Activated CD4-positive, alpha-beta T cell treated with anti-CD3 and anti-CD28 coated beads, Interleukin-2, Interleukin-4, amounts not matched to agents 100 ng/mL and 50 ng/mL, durations not matched to agents 16 hours and 8 hours (primary cell): ENCODE results near the gene VPS26C.
A peak's percentile ranks its signal among the peaks of the same experiment; 100 is the strongest.

Experiments used
- DNase-seq: peaks from one replicate; pipeline ENCODE4 v3.0.0-alpha.2; 2020; ENCODE audit warnings: low spot score

Gene VPS26C

DNA sequence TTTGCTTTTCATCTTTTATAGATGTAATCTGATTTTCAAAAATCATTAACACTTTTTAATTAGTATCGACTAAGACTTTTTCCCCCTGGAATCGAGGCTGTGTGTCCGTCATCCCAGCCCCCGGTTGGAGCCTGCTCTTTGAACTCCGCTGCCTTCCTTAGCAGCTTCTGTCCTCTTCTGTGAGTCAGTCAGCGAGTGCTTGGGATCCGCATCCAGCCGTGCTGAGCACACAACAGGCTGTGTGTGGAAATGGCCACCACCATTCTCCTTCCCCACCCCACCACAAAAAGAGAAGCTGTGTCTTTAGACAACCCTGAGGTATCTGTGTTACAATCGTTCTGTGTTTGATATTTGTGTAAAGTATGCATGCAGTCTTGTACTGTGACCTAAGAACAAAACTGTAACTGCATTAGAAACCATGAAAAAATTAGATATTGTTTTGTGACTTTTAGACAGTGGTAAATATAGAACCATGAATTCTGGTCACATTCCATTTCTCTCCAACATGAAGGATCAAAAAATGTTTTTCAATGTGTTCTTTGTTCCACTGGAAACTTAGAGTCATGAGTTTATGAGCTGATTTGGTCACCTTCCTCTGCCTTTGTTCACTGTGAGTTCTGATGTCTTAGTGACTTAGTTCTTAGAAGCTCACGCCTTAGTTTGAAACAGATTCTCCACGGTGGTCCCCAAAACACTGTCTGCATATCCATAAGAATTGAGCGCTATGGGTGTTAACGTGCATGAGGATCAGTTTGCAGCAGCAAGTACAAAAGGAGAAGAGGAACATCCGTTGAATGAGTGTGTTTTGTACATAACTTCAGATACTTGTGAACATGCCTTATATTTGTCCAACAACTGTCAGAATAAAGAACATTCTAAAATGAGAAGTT, 64.7 kb downstream of the VPS26C start:
- DNase-seq = no peak

DNA sequence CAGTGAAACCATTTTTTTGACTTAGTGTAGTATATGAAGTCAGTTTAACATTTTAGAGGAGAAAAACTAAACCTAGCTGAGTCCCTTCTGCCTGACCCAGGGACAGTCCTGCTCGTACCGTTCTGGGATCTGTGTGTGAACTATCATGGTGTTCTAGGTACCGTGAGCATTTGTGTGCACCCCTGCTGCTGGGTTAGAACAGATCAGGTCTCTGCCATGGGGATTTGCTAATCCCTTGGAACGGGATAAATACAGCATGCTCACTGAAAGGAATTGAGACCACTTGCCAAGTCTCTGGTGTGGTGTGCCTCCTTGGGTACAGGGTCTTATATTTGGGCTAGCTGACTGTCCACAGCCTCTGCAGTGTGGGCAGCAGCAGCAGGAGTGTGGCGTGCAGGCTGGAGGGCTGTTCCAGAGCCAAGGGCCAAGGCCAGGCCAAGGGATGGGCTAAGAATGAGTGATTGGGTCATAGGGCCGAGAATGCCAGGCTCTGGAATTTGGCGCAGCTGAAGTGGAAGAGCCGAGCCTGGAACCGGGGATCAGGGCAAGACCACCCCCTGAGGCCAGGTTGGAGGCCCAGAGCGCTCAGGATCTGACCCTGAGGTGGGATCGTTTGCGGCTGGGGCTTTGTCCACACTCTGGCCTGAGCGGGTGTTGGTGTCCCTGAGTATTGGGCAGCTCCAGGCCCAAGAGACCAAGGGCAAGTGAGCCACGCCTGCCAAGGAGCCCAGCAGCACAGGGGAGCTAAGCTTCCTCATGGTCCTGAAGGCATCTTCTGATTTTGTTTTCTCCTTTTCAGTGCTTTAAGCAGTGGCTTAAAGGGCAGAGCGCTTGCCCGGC, 66.3 kb downstream of the VPS26C start:
- no peak for DNase-seq

DNA sequence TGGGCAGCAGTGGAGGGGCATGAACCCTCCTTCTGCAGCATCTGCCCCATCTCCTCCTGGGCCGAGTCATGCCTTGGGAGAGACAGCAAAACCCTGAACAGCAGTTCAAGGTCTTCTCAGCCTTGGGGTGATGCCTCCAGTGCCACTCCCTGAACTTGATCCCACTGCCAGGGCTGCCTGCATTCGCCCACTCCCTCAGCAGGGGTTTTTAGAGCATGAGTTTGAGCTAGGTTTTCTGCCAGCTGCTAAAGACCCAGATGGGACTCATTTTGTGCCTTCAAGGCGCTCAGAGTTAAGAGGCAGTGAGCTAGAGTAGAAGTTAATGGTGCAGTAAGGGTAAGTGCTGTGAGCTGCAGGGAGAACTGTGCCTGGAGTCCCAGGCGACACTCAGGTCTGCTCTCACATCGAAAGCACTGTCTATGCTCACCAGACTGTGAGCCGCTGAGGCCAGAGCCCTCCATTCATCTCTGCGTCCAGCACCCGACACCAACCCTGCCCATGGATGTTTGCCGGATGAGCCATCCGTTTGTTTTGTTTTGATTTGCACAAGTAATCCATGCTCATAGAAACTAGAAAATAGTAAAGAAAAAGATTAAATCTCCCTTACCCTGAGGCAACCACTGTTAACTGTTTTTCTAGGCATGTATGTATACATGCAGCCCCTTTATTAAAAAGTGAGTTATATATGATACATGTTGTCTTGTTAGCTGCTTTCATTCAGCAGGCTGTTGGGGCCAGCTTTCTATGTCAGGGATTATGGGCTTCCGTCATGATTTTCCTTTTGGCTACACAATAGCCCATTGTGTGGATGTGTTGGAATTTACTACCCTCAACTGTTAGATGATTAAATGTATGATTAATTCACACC, 67.8 kb downstream of the VPS26C start:
- no peak for DNase-seq

DNA sequence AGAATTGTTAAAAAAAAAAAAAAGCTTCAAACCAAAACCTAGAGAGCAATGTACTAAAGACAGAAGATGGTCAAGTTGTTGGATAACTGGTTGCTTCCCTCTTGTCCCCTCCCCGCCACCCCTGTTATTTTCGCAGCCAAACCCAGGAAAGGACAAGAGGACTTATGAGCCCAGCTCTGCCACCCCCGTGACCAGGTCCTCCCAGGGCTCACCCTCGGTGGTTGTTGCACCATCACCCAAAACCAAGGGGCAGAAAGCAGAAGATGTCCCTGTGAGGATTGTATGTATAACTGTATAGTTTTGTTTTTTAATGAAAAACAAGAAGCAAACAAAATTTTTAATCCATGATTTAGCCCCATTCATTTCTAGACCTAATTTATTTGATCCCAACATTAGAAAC, 69.4 kb downstream of the VPS26C start:
- DNase-seq = no peak

DNA sequence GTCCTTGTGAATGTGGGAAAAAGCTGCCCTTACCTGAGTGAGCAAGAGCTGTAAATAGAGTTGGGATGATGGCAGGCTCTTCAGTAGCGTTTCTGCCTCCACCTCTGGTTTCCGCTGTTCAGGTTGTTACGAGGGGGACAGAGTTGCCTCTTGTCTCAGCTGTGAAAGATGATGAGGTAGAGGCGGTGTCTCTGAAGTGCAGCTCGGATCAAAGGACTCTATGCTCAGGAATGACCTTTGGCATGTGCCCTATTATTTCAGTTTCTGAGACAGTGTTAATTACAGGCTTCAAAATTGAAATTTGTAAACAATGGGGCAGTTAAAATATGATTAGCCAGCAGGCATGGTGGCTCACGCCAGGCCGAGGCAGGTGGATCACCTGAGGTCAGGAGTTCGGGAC, 70.3 kb downstream of the VPS26C start:
- DNase-seq = no peak

DNA sequence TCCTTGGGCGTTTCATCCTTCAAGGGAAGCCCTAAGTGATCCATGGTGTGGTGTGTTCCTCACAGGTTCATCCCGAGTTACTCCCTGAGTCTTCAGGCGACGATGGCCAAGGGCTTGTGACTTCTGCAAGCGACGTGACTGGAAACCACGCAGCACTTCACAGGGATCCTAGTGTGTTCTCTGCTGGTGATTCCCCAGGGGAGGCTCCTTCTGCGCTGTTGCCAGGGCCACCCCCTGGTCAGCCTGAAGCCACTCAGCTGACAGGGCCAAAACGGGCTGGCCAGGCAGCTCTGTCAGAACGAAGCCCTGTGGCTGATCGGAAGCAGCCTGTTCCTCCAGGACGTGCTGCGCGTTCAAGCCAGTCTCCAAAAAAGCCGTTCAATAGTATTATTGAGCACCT, 71.5 kb downstream of the VPS26C start:
- no peak for DNase-seq

DNA sequence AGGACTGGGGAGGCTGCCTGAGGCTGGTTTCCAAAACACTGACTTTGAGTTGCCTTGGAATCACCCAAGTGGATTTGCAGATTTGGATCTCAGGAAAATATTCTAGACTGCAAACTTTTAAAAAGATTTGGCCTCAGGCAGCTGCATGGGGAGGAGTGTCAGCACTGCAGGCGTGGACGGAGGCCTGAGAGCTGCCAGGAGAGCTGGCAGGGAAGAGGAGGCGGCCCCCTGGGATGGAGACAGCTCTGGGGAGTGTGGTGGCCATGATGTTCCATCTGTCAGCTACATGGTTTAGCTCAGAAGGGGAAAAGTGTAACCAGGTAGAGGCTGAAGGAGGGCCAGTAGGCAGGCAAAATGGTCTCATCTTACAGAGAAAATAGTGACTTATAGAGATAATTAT, 72.1 kb downstream of the VPS26C start:
- no peak for DNase-seq

DNA sequence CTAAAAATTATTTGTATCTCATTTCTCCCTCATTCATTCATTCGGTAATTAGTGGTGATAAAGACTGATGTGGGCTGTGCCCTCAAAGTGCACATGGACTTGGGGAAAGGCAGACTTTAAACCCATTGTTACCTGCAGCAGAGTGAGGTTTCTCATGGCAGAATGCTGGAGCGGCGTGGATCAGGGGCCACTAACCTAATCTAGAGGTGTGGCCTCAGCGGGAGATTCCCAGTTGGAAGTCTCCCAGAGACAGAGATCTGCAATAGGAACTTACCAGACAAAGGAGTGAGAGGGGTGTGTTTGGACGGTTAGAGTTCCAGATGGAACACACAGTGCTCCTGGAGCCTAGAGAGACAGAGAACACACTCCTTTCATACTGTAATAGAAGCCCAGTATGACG, 73.5 kb downstream of the VPS26C start:
- DNase-seq = no peak

DNA sequence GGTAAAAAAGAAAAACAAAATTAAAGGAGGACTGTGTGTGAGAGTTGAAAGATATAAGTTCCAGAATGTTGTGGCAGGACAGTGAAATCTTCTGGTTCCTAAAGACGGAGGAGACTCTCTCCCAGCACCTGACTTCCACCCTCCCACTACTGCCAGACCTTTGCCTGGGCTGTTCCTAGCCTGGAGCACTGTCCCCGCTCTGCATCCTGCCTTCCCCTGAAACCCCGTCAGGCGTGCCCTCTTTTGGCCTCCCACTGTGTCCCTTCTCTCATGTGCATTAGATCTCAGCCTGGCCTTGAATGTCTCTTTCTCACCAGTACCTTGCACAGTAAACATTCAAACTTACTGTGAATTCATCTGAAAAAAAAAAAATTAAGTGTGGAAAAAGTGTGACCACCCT, 74.1 kb downstream of the VPS26C start:
- no peak for DNase-seq

DNA sequence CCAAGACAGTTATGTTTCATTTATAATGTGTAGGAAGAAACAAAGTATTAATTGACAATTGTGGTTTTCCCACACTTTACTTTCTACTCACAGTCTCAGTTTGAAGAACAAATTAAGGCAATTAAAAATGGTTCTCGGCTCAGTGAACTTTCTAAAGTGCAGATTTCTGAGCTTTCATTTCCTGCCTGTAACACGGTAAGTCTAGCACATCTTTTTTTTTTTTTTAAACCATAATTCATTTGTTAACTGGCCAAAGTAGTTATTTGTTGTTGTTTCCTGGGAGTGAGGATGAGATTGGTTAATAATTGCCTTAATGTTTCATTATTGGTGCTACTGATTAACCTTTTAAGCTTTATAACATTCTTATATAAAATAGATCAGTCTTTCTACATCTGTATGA, 75.1 kb downstream of the VPS26C start:
- no peak for DNase-seq

DNA sequence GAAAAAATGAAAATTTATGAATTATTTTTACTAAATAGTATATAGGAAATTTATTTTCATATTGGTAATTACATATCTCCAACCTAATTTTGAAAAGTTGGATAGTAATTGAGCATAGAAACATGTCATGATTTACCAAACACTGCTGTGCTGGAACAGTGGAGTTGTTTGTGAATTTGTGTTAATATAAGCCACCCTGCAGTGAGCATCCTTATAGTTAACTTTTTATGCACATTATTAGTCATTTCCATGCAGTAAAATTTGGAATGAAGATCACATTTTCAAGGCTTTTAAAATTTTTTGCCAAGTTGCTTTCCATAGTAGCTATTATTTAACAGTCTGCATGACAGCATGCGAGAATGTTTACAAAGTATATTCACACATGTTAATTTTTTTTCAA, 78.3 kb downstream of the VPS26C start:
- no peak for DNase-seq

DNA sequence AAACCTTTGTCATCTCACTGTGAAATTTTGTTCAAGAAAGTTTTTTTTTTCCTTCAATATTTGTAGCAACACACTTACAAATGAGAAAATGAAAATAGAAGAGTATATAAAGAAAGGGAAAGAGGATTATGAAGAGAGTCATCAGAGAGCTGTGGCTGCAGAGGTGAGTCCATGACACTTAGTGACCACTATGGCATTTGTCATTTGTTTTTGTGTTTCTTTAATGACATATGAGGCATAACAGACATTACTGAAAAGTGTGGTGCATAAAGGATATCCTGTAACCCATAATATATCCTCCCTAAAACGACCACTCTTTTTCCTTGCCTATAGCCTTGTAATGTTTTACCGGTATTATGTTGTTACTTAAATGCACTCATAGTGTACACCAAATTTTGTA, 80.2 kb downstream of the VPS26C start:
- DNase-seq = no peak

DNA sequence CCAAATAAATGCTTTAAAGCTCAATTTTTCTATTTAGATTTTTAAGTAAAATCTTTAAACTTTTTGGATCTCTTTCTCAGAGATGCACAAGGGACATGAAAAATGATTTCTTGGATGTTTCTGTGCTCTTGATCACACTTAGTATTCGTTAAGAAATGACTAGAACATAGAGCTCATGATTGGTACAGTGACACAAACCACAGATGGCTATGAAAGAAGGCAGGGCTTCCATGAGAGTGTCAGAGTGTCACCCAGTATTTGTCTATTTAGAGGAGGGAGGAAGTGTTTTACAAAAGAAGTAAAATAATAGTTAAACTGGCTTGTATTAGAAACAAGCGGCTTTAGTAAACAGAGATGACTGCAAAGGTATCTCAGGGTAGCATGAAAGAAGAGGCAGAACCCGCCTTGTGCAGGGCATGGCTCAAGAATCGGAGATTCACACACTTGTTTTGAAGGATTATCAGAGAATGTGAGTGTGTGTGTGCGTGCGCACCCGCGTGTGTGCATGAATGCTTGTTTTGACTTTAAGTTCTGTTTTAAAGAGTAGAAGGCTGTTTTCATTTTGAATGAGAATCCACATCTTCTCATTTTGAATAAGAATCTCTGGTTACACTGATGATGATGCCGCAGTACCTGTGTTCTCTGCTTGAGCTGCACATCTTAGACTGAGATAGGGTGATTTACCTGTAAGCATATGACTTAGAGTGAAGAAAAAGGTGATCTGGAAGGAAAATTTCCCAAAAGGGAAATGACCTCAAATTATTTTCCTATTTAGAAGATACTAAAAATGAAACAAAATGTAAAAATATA, 82.1 kb downstream of the VPS26C start:
- peak; percentile 12 for DNase-seq

DNA sequence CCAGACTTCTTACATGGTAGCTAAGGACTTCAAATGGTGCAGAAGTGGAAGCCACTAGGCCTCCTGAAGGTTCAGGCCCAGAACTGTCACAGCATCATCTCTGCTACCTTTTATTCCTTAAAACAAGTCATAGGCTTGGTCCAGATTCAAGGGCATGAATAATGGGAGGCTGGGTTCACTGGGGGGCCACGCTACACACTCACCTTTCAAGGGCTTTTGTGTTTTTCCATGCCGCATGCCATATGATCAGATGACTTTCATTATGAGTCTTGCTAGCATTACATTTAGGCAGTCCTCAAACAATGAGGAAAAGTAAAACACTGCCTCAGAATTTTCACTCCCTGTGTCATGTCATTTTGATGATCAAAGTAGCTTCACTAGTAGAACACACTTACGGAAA, 83.4 kb downstream of the VPS26C start:
- DNase-seq = no peak

DNA sequence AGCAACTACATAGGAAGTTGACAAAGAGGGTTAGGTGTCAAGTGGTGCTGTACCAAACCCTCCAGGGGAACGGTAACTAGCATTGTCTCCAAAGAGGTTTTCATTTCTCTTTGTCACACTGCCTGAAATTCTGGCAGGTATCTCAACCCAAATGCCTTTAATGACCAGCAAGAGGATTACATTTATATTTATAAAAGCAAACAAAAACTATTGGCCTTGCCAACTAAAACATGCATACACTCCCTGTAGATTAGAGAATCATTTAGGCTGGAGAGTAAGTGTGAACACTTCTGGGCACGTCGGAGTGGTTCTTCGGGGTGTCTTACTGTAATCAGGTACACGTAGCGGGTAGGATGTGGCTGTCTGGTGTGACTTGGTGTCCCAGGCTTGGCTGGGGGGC, 84.9 kb downstream of the VPS26C start:
- no peak for DNase-seq

DNA sequence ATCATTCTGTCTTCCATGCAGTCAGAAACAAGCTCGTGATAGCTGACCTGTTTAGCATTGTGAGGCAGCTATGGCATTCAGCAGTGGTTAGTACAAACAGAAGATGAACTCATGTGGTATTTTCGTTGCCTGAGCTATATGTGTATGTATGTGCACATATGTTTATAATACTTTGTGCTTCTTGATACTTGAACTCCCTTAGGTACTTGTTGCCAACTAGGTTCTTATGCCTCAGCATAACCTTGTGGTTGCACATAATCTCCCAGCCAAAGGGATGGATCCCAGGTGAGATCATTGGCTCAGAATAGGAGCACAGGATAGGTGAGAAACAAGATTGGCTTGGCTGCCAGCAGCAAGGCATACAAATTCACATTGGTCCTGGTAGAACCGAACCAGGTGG, 86.1 kb downstream of the VPS26C start:
- DNase-seq = no peak

DNA sequence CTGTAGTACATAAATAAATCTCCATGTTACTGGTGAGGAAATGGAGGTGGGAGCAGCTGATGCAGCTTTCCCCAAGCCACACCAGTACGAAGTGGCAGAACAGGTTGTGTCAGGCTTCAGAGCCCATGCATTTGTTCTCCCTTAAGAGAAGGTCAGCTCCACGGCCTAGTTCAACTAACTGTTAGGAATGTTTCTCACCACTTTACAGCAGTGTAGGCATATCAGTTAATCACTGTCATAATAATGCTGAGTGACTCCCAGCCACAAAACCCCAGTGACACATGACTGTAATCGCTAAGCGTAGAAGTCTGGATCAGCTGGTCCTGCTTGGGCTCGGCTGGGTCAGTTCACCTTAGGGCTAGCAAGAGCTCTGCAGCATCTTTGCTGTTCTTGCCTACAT, 90.4 kb downstream of the VPS26C start:
- no peak for DNase-seq
